Activated T-cell treated with anti-CD3 and anti-CD28 coated beads, Interleukin-2, amount 50 U/mL, for 48 hours (primary cell): ENCODE results near the gene NELFB.

Experiments
- DNase-seq, 2 experiments: peaks; one replicate each; pipeline ENCODE4 v3.0.0-alpha.2; 2020

NELFB gene

DNA sequence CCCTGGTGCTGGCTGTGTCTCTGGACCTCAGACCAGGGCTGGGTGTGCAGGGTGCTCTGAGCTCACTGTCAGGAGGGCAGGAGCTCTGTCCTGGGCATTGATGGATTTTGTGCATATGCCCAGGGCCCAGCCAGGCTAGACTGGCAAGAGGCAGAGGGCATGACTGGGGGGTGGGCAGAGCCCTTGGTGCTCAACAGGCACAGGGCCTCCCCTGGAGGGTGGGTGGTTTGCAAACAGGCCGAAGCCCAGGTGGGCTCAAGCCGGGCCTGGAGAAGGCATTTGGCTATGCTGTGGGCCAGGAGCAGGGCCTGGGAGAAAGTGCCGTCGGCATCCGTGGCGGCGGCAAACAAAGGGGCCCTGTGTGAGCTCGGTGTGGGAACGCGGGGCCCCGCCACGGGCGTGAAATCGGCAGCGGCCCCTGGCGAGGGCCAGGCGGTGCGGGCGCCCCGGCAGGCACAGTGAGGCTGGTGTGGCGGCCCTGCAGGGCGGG is 48.8 kb downstream of the NELFB start:
- DNase-seq = no peak

DNA sequence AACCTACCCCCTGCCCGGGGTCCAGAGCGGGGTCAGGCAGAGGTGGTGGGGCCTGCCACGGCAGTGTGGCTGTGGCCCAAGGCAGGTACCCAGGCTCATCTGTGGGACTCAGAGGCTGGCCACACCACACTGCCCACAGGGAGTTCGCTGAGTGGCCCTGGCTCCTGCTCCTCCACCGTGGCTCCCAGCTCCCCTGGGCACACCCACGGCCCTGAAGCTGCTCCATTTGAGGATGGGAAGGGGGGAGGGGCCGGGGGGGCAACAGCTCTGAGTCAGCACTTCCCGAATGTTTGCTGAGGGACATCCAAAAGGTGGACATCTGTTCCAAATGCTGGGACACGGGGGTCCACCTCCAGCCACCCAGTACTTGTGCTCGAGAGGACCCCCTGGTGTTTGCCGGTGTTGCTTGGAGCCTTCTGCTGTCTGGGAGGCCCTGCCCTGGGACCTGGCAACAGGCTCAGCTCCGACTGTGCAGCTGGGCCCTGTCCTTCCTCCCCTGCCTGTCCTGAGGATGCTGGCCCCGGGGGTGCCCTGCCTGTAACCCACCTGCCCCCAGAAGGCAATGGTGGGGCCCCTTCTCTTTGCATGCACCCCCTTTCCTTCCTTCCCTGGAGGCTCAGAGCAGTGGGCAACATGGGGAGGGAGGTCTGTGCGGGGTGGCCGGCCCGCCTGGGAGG is 49.4 kb downstream of the NELFB start:
- DNase-seq = no peak

- DNase-seq = peak; percentile 78 to 84
Observed at GRCh38 chr9:137305060-137305797, 50.1 kb downstream of the NELFB start.

GRCh38 chr9:137305798-137306065 is 50.6 kb downstream of the NELFB start:
- DNase-seq = no peak

- no peak for DNase-seq
Observed at GRCh38 chr9:137306066-137306849, 51.1 kb downstream of the NELFB start.

DNA sequence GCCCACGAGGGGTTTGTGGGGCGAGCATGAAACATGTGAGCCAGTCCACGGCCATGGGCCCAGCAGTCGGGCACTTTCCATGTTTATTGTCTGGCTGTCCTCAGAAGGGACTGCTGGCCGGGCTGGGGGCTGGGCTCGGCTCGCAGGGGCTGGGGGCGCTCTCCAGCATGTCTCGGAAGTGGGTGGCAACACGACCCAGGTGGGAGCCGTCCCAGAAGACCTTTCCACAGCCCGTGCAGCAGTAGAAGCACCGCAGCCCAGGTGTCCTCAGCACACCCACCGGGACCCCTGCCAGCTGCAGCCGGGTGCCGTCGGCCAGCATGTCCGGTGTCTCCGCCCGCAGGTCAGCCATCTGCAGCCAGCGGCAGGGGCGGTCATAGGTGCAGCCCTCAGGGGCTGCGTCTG is 51.7 kb downstream of the NELFB start:
- no peak for DNase-seq

DNA sequence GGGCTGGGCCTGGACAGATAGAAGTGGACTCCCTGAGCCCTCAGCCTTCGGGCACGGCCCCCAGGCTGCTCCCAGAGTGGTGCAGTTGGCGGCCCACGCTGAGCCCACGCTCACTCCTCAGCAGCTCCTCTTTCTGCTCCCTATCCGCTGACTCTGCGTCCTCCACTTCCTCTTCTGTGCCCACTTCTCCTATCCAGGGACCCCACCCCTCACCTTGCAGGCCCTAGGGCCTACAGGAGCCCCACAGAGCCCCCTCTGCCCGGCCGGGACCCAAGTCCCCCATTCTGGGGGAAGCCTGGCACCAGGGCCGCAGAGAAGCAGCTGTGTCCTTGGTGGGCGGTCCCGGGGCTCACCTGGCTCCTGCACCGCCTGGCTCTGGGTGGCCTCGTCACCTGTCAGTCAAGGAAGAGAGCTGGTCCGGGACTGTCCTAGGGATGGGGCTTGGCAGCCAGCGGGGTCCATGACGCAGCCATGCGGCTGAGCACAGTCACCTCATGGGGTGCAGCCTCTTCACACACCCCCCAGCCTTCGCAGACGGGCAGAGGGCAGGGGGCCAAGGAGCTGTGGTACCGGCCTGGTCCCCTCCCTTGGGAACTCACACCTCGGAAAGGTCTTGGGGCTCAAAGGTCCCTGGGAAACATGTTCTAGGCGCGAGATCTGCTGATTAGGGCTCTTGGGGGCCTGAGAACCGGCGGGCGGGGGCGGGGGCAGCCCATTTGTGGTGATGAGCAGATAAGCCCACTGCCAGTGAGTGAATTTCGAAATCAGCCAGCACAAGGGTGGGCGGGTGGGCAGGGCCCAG is 52.3 kb downstream of the NELFB start:
- no peak for DNase-seq

DNA sequence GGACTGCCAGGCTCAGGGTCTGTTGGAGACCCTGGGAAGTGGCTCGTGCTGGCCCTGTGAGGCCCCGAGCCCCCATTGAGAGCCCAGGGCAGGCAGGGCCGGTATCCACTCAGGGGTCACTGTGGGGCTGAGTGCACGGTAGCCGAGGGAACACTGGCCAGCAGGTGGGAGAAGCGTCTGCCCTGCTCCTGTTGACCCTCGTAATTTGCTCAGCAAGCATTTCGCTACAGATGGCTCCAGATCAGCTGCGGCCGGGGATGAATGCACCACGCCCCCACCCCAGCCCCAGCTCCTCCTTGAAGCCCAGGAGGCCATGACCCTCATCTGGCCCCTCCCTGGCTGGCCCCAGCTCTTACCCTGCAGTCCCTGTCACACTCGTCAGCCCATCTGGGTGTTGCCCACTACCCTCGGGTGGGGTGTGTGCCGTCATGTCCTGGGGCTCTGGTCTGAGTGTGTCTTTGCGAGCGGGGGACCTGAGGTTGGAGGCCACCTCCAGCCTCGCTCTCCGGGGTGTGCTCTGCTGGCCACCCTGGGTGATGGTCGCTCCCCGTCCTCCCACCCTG is 53.0 kb downstream of the NELFB start:
- DNase-seq = no peak

DNA sequence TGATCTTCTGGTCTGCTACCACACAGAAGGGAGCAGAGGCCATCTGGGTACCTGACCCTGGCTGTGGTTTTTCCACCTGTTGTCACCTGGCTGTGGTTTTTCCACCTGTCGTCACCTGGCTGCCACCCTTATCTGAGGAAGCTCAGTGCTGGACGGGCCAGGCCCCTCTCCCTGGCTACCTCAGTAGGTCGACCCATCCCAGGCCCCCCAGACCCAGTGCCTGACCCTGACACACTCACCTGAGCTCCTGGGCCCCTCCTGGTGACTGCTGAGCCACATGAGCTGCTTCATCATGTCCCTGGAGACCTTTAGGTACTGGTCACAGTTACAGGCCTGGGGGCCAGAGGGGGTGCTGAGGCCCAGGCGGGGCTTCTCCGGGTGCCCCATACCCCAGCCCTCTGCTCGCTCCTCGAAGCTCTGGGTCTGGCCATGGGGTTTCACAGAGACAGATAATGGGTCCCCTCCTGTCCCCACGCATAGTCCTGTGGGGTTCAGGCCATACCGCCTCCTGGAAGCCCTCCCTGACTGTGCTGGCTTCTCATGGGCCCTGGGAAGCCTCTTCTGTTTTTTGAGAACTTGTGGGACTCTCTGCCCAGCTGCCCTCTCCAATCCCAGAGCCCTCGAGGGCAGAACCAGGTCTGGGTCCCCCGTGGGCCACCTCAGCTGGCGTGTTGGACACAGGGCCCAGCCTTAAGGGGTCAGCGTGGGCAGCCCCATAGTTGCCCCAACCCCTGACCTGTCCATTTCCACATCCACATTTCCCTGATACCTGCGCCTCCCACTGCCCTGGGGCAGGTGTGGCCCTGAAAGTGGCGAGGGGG is 54.5 kb downstream of the NELFB start:
- DNase-seq = no peak

DNA sequence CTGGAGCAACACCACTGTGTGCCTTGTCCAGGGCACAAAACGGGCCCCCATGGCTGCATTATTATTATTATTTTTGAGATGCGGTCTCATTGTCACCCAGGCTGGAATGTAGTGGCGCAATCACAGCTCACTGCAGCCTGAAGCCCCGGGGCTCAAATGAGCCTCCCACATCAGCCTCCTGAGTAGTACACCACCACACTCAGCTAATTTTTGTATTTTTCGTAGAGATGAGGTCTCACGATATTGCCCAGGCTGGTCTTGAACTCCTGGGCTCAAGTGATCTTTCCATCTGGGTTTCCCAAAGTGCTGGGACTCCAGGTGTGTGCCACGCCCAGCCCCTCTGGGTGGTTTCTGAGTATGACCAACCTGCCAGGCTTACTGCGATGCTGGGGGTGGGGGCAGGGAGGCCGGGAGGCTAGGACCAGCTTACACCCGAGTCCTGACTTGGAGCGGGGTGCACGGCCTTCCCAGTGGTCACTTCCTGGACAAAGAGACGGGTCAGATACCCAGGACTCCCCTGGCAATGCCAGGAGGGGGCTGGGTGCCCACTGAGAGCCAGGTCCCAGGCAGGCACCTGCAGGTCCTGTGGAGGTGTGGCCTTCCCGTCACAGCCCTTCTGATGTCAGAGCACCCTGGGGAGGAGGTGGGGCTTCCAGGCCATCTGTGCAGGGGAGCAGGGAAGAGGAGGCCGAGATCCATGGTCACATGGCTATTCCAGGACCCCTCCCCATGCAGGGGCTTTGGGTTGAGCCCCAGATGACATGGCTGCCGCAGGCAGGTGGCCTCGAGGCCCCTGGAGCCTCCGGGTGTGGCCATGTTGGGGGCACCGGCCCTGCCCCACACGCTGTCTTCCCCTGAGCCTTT is 55.3 kb downstream of the NELFB start:
- no peak for DNase-seq

- no peak for DNase-seq
Observed at GRCh38 chr9:137311171-137311985, 56.3 kb downstream of the NELFB start.

DNA sequence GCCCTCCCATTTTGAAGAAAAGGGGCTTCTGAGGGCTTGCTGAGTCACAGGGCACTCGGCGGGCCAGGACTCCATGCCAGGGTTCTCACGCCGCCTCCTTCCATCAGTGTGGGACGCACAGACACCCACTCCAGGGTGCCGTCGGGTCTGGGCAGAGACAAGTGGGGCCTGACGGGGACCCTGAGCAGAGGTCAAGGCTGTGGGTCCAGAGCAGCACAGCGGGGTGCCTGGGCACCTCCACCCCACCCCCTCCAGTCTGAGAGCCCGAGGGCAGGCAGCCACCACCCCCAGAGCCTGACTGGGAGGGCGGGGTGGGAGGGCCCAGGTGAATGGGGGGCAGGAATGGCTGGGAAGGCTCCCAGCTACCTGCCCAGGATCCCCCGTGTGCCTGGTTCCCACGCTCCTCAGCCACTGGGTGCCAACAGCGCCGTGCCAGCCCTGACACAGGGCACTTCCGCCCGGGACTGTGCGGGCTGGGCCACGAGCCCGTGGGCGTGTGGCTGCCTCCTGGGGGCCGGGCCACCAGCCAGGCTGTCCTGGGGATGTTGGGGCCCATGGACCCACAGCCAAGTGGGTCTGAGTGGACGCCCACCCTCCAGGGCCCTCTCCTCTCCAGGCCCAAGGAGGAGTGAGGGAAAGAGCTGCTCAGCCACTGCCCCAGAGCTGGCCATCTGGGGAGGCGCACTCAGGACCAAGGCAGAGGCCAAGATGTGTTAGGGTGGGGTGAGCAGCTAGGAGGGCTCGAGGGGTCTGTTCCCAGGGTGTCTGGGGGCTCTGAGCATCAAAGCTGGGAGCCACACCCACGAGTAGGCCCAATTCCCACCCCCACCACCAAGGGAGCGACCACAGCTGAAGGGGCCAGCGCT is 57.1 kb downstream of the NELFB start:
- no peak for DNase-seq

- DNase-seq = peak in 1 of 2 experiments; percentile 16
Observed at GRCh38 chr9:137312852-137313325, 57.8 kb downstream of the NELFB start.

- DNase-seq = no peak
Observed at GRCh38 chr9:137313326-137313936, 58.3 kb downstream of the NELFB start.

GRCh38 chr9:137313956-137314560 is 58.9 kb downstream of the NELFB start:
- peak in 1 of 2 experiments; percentile 16 for DNase-seq

- DNase-seq = no peak
Observed at GRCh38 chr9:137314561-137315560, 59.7 kb downstream of the NELFB start.
